CD4-positive, alpha-beta T cell treated with Interleukin-15 for 1 hour (primary cell): ENCODE data around the gene TCF25.
"Not testable (repeated sequence)": the region's sequence is repeated elsewhere in the genome, so short reads cannot be mapped to it uniquely, and the experiment has no call there.

ENCODE experiments used
- DNase-seq: peaks from one replicate; pipeline ENCODE4 v3.0.0-alpha.2; 2020

TCF25 gene

DNA sequence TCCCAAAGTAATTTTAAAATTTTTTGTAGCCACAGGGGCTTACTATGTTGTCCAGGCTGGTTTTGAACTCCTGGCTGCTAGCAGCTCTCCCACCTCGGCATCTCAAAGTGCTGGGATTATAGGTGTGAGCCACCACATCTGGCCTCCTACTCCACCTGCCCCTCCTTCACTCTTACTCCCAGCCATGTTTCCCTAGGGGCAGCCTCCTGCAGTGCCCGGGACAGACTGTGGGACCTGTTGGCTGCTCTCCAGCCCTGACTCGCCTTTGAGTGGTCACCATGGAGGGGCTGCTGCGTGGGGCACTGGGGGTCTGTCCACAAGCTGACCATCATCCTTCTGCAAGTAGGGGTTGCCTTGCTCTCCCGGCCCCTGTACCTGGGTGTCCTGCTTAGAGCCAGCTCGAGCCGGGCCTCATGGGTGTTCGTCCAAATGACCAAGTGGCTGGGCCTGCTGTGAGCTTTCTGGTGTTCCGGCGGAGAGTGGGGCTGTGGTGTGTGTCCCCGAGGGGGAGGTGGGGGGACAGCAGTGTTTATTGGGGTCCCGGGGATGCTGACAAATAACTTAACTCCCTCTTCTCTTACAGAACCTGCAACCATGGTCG, 28.6 kb upstream of the TCF25 start:
- DNase-seq: no peak

DNA sequence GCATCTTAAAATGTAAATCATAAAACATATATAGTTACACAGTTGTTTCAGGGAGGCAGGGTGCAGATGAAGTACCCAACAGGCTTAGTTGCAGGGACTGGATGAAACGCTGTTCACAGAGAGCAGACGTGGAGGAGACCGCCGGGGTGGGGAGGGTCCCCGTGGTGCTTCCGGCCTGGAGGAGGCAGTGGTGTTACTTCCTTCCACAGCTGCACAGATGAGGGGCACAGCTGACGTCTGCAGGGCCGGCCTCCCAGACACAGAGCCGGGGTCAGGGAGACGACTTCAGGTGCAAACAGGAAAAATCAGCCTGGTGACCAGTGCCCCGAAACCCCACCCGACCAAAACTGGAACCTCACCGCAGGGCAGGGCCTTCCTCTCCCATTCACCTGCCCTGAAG, 28.0 kb upstream of the TCF25 start:
- peak; percentile 37 for DNase-seq

DNA sequence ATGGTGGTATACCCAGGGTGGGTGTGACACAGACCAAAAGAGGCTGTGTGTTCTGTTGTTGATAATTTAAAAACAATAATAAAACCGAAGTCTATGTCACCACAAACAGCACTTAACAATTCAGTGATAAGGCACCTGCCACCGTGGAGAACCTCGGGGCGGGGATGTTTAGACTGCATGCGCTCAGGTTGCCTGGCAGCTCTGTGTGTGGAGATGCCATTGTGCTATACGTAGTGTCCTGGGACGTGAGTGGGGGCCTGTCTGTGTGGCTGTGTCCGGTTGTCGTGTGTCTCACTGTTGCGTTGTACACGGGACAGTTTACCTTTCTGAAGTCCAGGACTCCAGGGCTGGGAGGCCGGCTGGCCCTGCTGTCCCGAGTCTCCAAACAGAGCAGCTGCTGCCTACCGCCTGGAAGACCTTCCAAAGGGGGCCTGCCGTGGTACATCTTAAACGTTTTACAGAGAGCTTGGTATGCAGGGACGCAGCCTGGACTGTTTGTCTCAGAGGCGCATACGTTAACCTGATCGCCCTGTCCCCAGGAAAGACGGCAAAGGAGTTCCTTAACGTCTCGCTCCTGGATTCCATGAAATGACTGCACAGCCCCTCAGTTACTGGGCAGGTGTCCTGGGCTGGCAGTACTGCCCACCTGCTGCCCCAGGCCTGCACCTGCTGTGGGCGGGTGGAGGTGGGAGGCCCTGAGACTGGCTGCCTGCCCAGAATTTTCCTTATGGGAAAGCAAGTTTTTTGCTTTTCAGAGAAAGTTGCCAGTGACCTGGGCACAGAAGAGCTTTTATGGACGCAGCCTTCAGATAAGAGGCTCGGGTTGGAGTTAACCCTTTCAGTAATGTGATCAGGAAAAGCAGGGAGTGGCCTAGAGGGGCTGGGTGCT, 26.1 kb upstream of the TCF25 start:
- no peak for DNase-seq

DNA sequence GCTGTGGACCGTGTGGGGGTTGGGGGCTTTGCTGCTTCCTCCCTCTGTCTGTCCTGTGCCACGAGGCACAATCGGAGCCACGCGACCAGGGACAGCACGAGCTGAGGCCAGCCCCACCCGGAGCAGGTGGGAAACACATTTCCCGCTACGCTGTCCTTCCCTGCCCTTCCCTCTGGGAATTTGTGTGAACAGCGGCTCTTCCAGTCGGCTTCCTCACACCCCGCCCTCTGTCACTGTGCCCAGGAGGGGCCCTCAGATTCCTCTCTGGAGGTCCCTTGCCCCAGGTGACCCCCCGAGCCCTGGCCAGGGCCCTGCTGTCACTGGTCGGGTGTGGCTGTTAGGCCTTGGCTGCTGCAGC, 25.5 kb upstream of the TCF25 start:
- no peak for DNase-seq

DNA sequence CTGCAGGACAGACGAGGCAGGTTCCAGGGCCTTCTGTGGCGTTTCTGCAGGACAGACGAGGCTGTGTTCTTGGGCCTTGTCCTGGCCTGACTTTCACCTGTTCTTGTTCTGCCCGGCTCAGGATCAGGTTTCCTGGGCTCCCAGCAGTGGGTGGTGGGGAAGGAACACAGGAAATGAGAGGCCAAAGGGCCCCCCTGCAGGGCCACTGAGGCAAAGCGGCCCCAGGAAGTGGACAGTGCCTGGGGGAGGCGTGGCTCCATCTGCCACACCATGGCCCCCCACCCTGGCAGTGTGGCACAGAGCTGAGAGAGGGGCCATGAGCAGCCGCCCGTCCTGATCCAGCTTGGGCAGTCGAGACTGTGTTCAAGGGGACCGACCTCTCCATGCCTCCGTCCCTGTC, 24.4 kb upstream of the TCF25 start:
- no peak for DNase-seq

DNA sequence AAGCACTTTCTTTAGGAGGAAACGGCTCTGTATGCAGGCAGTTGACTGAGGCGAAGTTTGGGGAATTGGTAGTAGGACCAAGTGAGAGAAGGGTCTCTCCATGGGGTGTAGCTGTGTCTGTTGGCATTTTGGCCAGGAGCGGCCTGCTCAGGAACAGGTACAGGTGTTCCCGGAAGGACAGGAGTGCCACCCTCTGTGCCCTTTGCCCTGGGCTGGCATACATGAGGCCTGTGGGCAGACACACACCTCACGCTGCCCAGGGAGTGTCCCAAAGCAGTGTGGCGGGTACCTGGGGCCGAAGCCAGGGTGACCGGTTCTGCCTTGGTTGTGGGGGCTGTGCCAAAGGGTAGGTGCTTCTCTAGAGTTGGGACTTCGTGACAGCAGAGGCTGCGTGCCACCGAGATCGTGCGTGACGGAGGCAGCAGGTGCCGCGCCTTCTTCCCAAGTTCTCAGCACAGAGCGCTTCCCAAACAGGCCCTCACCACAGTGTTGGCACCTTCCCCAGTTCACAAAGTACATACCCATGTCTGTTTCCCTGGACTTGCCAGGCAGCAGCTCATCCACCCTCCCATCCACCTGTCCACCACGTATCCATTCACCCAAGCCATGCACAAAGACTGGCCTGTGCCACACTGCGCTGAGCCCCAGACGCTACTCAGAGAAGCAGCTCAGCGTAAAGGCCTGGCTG, 19.9 kb upstream of the TCF25 start:
- no peak for DNase-seq

DNA sequence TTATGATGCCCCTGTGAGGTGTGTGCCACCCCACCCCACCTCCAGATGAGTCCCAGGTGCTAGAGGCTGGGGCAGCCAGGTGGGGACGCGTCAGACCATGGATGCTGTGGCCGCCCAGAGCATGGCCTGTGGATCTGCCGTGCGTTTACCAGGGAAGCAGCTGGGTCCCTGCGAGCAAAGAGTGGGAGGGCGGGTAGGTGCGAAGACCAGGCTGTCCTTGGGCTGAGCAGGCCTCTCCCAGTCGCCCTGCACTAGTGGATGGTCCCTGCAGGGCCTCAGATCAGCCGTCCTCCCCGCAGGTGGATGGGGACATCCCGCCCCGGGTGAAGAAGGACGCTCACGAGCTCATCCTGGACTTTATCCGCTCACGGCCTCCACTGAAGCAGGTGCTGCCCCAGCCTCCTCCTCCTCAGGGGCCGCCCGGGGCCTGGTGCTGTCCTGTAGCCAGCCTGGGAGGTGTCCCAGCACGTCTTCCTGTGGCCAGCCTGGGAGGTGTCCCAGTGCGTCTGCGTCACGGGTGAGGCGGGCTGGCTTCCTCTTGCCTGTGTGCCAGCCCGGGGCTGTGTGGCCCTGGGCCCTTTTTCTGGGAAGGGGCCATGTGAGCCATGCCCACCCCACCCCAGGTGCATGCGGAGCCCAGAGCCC, 18.0 kb upstream of the TCF25 start:
- no peak for DNase-seq

DNA sequence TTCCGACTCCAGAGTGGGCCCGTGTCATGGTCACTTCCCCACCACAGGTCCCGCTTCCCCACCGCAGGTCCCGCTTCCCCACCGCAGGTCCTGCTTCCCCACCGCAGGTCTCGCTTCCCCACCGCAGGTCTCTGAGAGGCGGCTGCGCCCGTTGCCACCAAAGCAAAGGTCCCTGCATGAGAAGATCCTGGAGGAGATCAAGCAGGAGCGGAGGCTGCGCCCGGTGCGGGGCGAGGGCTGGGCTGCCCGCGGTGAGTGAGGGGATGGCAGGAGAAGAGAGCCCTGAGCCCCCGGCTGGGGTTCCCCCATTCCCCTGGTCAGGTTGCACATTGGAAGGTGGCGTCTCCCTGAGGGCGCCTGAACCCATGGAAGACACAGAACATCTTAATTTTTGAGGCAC, 17.4 kb upstream of the TCF25 start:
- DNase-seq: no peak

DNA sequence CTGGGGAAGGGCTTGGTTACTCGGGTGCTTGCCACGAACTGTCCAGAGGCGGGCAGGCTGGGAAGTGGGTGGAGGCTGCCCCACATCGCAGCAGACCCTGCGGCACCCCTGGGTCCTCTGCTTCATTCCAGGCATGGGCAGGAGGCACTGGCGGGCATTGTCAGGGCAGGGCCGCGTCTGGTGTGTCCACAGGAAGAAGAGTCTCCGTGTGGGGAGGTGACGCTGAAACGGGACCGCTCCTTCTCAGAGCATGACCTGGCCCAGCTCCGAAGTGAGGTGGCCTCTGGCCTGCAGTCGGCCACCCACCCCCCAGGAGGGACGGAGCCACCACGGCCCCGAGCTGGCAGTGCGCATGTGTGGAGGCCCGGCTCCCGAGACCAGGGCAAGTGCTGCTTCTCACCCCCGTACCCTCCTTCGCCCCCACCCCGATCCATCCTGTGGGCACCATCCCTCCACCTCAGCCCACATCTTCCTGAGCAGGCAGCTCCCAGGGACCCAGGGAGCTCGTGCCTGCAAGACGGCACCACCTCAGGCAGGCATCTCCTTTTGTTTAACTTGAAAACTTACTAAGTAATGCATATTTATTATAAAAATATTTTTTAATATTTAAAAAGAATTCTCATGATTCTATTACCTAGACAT, 14.3 kb upstream of the TCF25 start:
- no peak for DNase-seq

DNA sequence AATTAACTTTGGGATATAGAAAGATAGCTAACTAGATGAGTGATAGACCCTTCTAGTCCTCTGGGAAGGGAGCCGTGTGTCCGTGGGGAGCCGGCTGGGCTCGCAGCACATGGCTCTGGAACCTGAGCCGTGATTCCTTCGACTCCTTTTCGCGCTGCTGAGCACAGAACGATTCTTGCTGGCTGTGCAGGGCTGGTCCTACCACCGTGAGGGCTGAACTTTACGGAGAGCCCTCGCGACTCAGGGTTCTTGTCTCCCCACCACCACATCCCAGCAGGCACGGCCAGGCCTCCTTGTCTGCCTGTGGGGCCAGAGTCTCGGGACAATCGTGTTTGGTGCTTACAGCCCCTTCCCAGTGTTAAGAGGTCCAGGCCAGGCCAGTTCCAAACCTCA, 13.8 kb upstream of the TCF25 start:
- DNase-seq: no peak

DNA sequence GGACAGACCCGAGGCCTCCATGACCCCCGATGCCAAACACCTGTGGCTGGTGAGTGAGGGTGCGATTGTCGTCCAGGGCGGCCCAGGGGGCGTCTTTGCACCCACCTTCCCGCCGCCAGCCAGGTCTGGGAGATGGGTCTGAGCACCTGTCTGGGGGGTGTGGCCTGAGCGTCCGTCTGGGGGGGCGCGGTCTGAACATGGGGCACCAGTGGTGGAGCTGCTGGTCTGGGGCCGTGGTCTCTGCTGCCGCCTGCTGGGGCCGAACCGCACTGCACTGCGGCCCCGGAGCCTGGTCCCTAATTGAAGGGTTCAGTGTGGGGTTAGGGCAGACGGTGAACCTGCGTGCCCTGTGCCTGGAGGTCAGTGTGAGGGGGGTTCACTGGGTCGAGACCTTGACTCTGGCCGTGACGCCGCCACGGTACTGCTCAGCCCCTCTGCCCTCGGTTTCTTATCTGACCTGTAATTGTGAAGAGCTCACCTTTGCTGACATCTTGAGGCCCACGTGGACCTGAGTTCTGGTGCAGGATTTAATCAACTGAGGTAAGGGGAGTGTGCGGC, 12.6 kb upstream of the TCF25 start:
- DNase-seq: peak; percentile 79

DNA sequence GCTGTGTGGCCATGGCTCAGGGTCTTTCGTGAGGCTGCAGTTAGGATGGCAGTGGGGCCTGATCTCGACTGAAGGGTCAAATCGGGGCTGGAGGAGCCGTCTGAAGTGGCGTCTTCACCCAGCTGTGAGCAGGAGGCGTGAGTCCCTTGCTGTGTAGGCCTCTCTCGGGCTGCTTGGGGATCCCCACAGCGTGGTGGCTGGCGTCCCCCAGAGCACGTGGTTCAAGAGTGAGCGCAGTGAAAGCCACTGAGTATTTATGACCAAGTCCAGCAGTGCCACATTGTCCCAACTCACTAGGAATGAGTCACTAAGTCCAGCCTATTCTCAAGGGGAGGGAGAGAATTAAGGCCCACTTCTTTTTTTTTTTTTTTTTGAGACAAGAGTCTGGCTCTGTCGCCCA, 11.7 kb upstream of the TCF25 start:
- no peak for DNase-seq

DNA sequence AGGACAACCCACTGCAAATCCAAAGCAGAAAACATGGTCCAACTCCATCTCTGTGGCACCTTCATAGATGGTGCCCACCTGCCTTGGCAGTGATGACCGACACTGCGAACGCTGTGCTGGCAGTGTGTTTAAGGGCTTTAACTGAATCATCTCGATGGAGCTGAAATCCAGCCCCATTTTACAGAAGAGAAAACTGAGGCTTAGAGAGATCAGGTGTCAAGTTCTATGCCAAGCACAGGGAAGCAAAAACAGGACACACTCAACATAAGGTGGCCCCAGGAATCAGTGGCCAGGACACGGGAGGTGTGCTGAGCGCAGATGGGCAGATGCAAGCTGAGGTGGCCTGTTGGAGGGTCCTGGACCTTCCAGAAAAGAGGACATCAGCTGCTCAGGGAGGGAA, 10.7 kb upstream of the TCF25 start:
- no peak for DNase-seq

DNA sequence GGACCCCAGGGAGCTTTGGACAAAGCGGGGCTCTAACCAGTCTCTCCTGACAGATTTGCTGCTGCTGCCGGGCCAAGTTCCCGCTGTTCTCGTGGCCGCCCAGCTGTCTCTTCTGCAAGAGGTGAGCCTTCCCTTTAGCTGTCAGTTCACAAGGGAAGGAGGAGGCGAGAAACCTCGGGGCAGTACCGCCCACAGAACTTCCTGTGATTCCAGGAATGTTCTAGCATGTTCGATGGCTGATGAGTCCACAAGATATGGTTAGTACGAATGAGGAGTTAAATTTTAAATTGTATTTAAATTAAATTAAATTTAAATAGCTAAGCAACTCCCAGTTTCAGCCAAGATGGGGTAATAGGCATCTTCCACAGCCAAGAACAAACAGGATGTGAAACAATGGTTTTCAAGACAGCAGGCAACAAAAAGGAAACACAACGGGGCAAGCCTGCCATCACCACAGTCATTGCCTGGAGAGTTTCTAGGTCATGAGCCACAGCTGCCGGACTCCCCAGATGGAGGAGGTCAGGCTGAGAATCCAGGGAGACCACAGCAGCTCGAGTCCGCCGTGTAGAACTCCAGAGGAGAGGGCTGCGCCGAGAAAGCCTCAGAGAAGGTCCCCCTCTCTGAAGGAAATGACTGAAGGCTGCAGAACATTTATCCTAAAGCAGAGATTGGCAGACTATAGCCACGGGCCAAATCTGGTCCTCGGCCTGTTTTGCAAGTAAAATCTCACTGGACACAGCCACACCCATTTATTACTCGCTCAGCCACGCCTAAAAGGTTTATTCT, 9.5 kb upstream of the TCF25 start:
- DNase-seq: peak; percentile 65

DNA sequence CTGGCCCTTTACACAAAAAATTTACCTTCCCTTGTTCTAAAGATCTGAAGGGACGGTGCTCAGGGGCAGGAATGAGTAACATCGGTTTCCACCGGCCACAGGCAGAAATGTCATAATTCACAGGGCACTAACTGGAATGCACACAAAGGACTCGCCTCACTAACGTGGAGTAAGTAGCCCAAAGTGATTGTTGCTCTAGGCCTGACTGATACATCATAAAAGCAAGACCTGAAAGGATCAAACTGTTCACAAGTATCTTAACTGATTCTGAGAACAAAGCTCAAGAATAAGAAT, 8.9 kb upstream of the TCF25 start:
- DNase-seq: no peak

DNA sequence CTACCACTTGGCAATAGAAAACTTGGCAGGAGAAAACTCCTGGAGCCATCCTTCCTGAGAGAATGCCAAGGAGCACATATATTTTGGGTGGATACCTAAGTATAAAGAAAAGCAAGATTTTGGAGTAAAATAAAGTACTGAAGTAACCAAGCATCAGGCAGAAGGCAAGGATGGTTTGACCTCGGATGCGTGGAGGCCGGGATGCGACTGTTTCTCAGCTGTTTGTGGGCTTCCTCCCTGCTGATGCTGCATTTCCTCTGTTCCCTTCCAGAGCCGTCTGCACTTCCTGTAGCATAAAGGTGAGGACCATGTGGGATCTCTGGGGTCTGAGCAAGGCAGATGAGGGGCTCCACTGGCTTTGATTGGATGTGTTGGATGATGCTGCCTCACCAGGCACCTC, 5.5 kb upstream of the TCF25 start:
- DNase-seq: no peak

DNA sequence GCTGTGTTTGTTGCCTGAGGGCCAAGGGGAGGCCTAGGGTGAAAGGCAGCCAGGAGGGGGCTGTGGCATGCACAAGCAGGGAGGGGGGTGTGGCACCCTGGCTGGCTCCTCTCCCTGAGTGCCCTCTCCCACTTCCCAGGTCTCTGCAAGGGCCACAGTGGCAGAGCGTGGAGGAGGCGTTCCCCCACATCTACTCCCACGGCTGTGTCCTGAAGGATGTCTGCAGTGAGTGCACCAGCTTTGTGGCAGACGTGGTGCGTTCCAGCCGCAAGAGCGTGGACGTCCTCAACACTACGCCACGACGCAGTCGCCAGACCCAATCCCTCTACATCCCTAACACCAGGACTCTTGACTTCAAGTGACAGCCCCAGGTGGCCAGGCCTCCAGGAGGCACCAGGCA, 3.5 kb upstream of the TCF25 start:
- DNase-seq: no peak

DNA sequence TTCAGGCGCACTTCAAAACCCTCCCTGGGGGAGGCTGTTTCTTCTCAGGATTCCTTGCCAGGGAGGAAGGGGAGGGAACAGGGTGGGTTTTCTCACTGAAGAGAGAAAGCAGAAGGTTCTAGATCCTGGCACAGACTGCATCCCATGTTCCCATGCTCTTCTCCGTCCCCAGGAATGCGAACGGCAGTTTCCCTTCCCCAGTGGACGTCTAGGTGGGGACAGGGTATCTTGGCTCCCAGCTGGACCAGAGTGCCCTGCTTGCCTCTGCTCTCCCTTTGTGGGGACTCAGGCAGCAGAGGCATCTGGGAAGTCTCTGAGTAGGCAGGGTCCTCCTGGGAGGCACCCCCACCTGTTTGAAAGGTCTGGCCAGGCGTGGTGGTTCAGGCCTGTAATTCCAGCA, 3.0 kb upstream of the TCF25 start:
- no peak for DNase-seq

DNA sequence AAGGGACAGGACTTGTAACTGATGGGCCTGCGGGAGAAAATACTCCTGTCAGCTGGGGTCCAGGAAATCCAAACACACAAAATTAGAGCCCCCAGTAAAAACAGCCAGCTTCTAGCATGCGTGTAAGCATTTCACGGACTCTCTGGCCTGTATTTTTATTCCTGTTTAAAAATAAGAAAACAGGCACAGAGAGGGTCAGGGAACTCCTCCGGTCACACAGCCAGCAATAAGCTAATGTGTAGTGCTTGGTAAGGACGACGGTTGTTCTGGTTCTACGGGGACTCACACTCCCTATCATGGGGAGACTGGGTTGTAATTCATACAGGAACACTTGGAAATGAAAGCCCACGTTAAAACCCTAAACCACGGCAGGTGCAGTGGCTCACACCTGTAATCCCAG, 1.5 kb upstream of the TCF25 start:
- DNase-seq: no peak

DNA sequence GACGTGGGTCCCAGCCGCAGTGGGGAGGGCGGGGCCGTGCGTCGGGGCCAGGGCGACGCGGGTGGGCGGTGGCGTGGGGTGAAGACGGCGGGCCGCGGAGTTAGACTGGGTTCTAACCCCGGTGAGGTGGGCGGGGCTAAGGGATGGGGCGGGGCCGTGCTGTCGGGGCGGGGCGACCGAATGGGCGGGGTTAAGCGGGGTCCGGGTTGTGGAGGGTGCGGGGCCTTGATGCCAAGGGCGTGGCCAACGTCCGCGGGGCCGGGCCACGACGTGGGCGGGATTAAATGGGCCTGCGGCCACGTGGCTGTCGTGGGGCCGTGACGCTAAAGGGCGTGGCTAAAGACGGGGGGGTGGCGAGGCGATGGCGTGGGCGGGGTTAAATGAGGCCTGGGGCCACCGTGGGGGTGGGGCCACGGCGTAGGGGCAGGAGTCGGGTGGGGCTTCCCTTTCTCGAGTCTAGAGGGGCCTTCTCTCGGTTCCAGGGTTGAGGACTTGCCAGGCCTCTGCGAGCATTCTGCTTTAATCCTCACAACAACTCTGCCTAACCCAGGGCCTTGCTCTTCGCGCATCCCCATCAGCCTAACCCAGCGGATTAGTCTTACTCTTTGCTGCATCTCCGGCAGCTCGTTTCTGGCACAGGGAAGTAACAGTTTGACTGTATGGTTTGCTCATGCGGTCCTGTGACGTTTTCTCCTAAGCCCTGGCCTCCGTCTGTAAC, 739 bp downstream of the TCF25 start:
- DNase-seq: peak; percentile 98

DNA sequence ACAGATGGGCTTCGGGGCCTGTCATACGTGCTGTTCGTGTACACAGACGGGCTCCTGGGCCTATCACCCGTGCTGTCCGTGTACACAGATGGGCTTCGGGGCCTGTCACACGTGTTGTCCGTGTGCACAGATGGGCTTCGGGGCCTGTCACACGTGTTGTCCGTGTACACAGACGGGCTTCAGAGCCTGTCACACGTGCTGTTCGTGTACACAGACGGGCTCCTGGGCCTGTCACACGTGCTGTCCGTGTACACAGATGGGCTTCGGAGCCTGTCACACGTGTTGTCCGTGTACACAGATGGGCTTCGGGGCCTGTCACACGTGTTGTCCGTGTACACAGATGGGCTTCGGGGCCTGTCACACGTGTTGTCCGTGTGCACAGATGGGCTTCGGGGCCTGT, 5.7 kb downstream of the TCF25 start:
- DNase-seq: not testable (repeated sequence)
